Heart right ventricle (tissue), 16 donors: ENCODE data around the gene PAM16. TPM values are rescaled to one million over a fixed set of nuclear protein-coding genes. Genes with fewer than 3 reads are reported as not detected.
A peak's percentile ranks its signal among the peaks of the same experiment; 100 is the strongest.

Experiments
- ATAC-seq, 8 donors: fragments of 200-7000 bp; cut with Tn5 transposase; one replicate each; pipeline ENCODE4 v1.9.1; 2020; ENCODE audit warnings: mild to moderate bottlenecking in 8 of 8, moderate library complexity in 8 of 8, moderate number of reproducible peaks in 1 of 8
- DNase-seq, 2 donors: peaks; one replicate each; pipeline ENCODE4 v3.0.0-alpha.2; 2020
- H3K27ac ChIP-seq, 10 donors: fragments of 200-600 bp; sonication (generic) in 2 of 10; one replicate each; pipeline versions ENCODE4 v1.5.0 to v1.8.0; 2020 to 2022; ENCODE audit warnings: mild to moderate bottlenecking in 3 of 10
- H3K27me3 ChIP-seq, 7 donors: fragments of 200-600 bp; one replicate each; pipeline ENCODE4 v1.8.0; 2021 to 2022; ENCODE audit warnings: mild to moderate bottlenecking in 2 of 7
- H3K36me3 ChIP-seq, 9 donors: fragments of 200-600 bp; sonication (generic) in 1 of 9; one replicate each; pipeline versions ENCODE4 v1.5.0 to v1.8.0; 2020 to 2022; ENCODE audit warnings: mild to moderate bottlenecking in 2 of 9
- H3K4me1 ChIP-seq, 9 donors: fragments of 200-600 bp; sonication (generic) in 1 of 9; one replicate each; pipeline versions ENCODE4 v1.5.0 to v1.8.0; 2020 to 2022; ENCODE audit warnings: mild to moderate bottlenecking in 4 of 9
- H3K4me3 ChIP-seq, 10 donors: fragments of 200-600 bp; sonication (generic) in 2 of 10; one replicate each; pipeline versions ENCODE4 v1.5.0 to v1.8.0; 2020 to 2022; ENCODE audit warnings: mild to moderate bottlenecking in 7 of 10, moderate library complexity in 2 of 10
- H3K9me3 ChIP-seq, 11 donors: fragments of 200-600 bp in 10 of 11; sonication (generic) in 2 of 11; one replicate each; pipeline versions ENCODE4 v1.5.0 to v1.8.0; 2013 to 2022; ENCODE audit warnings: mild to moderate bottlenecking in 2 of 11, control low read depth in 1 of 11, moderate library complexity in 1 of 11
- CTCF ChIP-seq, 9 donors: fragments of 200-600 bp; sonication (generic) in 2 of 9; IDR thresholded peaks; one replicate each; pipeline versions ENCODE4 v1.5.0 to v1.8.0; 2021 to 2022; ENCODE audit warnings: antibody characterized with exemption in 9 of 9, mild to moderate bottlenecking in 5 of 9, moderate library complexity in 1 of 9
- WGBS, 2 donors: extraction: QIAGEN DNeasy Blood & Tissue Kit; methylation state at CpG; one replicate each; pipeline ENCODE4 v1.1.7; 2013; ENCODE audit warnings: inconsistent platforms in 1 of 2; 5-methylcytosine and 5-hydroxymethylcytosine counted together
- intact Hi-C, 10 donors: fragments of 100-400 bp; cut with DNase I; formaldehyde crosslinking; loops; one replicate each; pipeline versions ENCODE4 v1.11.1 to v1.14.2; 2022
- polyA plus RNA-seq, 2 donors: library from polyadenylated mRNA; stranded (reverse); fragments of 200-250 nt; gene quantifications; one replicate each; pipeline ENCODE4 v1.2.3, GENCODE V29; 2013
- total RNA-seq, 10 donors: library from RNA; stranded (reverse); fragmentation: NEBNext Ultra II Directional in 3 of 10; extraction: Animal tissue kit (Norgen Biotek cat#: 25700) in 3 of 10; gene quantifications; one replicate each; pipeline versions ENCODE4 v1.2.1 to v1.2.4, GENCODE V29; 2021 to 2023
- donor health status: Arrhythmogenic right ventricular cardiomyopathy.
- donor health status: ischemic (EF 13 %, LVEDD 7.1; RV severe dilation, severe dysfunction).
- donor health status: healthy with polysubstance abuse.
- donor health status: DM: no; HTN: yes; CAD: no.
- donor health status: DM: no; HTN: no; CAD: no.
- donor health status: ischemic (EF 25% LVEDD 6.9; RV normal size, moderate dysfunction).
- donor health status: ischemic (EF 25% LVEDD 5.7; RV mildly dilated, moderate dysfunction).
- donor health status: healthy.
- donor health status: DM: yes; HTN: yes; CAD: no.
- donor health status: Ischemic cardiomyopathy.
- donor health status: ischemic (EF 35%, LVEDD 5.7; RV mildly dilated, moderate dysfunction).
- donor health status: nonischemic (EF 11% LVEDD 7.7; RV severe dilation, severe dysfunction).
- donor health status: DM: yes; HTN: yes; CAD: no.
- donor health status: PGD.
- donor health status: ischemic (EF 29% LVEDD 5.4; RV normal size, mild dysfunction).
- donor health status: nonischemic (EF 23%, LVEDD 6.1; RV moderate dilation, normal function).

Gene PAM16
- total and polyA plus RNA-seq, 12 donors: 44.2 to 288 (median 59.0) TPM

- WGBS, 2 donors: 34 to 40% methylated on average over 11 of the region's 11 CpGs
- peak in 1 of 2 donors; percentile 56 for DNase-seq
- no peak overlapping the region for H3K4me3 ChIP-seq
- H3K27me3 ChIP-seq: peaks cover 0 to 19% (median 0%) of the 10 kb centered on the region in 7 donors
- no peaks in the 10 kb centered on the region for H3K9me3 ChIP-seq
- H3K27ac ChIP-seq: peak overlapping the region in 7 of 10 donors; percentile 12 to 82 (median 62)
- intact Hi-C loops: no loop called here
- no peaks in the 10 kb centered on the region for H3K36me3 ChIP-seq
- ATAC-seq: peak in 4 of 8 donors; percentile 21 to 50 (median 32)
- H3K4me1 ChIP-seq: peaks cover 2 to 43% (median 34%) of the 10 kb centered on the region in 9 donors
- peak; percentile 20 to 71 (median 61) for TF ChIP-seq CTCF (IDR thresholded peaks at IDR 0.05)
Measured at GRCh38 chr16:4309833-4310266, 41.3 kb downstream of the PAM16 start.

- DNase-seq (no peak), ATAC-seq (no peak)
- Histone ChIP-seq H3K4me3 (no peak overlapping the region), H3K27ac (peak overlapping the region in 6 of 10 donors; percentile 39 to 82 (median 66)), H3K4me1 (peaks cover 2 to 38% (median 28%) of the 10 kb centered on the region in 9 donors), H3K27me3 (peaks cover 0 to 13% (median 0%) of the 10 kb centered on the region in 7 donors), H3K36me3 (no peaks in the 10 kb centered on the region), H3K9me3 (no peaks in the 10 kb centered on the region)
- 86 to 93% methylated on average over 14 of the region's 14 CpGs for WGBS, 2 donors
- intact Hi-C loops: no loop called here
- TF ChIP-seq CTCF (IDR thresholded peaks at IDR 0.05): no peak
Measured at GRCh38 chr16:4309102-4309832, 41.9 kb downstream of the PAM16 start.

GRCh38 chr16:4307215-4308037 is 43.7 kb downstream of the PAM16 start:
- Histone ChIP-seq H3K27ac (peak overlapping the region; percentile 29 to 94 (median 87)), H3K27me3 (no peaks in the 10 kb centered on the region), H3K9me3 (no peaks in the 10 kb centered on the region), H3K4me1 (peaks cover 2 to 30% (median 19%) of the 10 kb centered on the region in 9 donors), H3K36me3 (no peaks in the 10 kb centered on the region), H3K4me3 (peak overlapping the region; percentile 25 to 66 (median 54))
- DNase-seq (peak; percentile 92 to 96), ATAC-seq (peak; percentile 91 to 97 (median 95))
- intact Hi-C loops: loop anchor here in 2 of 10 donors (2.0 kb wide), 1 partner anchor 21 kb away; no protein-coding TSS in a partner anchor
- WGBS, 2 donors: 3 to 4% methylated on average over 53 to 67 of the region's 68 CpGs
- TF ChIP-seq CTCF (IDR thresholded peaks at IDR 0.05): peak in 4 of 9 donors; percentile 6 to 35 (median 17)
